ENCODE measurements around the gene EFCAB8.
"Not testable (repeated sequence)": the region's sequence is repeated elsewhere in the genome, so short reads cannot be mapped to it uniquely, and the experiment has no call there.

Gene EFCAB8

DNA sequence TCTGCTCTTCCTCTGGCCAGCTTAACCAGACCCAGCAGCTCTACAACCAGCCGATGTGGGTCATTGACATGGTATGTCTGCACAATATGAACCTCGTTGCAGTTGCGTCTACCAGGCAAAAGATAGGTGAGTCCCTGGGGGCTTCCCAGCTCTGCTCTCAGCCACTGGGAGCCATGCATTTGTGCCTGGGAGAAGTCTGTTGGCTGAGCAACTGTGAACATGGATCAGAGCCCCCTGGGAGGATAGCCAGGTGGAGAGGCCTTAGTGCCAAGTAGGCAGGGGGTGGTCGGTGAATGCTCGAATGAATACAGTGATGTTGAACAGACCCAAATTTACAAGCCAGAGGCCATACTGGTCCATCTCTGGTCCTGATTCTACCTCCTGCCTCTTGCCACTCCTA lies 30.6 kb downstream of the EFCAB8 start:
- no peak for DNase-seq

DNA sequence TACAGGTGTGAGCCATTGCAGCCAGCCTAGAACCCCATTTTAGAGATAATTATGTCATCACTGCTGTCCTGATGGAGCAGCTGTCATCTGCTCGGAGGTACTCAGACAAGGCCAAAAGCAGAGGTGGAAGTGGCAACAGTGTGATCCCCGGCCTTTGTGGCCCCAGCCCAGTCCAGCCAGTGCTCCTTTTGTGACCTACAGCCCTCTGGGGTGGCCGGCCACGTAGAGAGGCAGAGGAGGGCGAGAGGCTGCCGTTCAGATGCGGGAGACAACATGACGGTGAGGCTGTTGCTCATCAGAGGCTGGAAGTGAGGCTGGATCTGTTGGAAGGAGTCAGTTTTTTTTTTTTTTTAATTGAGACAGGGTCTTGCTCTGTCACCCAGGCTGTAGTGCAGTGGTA lies 32.8 kb downstream of the EFCAB8 start:
- no peak for DNase-seq

DNA sequence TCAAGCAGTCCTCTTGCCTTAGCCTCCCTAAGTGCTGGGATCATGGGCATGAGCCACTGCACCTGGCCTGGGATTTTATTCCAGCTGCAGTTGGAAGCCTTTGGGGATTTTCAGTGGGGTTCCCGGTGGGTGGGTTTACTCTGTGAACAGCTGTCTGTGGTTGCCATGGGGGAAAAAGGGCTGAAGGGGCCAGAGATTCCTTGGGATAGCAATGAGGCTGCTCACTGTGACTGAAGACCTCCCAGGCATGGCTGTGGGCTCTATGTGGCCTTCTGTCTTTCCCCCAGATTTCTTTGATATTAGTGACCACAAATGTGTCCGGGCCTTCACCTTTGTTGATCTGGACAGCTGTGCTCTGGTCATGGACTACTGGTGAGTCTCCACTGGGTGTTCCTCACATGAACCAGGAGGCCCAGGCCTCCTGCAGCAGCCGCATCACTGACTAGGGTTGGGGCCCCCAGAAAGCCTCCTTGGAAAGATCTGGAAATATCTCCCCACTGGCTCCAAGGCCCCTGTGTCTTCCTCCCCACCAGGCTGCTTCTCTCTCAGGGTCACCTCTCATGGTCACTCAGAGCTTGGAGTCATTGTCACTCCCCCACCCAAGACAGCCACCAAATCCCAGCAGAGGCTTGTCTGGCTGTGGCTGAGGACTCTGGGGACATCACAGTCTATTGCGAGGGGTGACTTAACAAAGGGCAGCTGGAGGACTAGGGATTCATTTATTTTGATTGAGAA lies 33.4 kb downstream of the EFCAB8 start:
- DNase-seq = no peak

DNA sequence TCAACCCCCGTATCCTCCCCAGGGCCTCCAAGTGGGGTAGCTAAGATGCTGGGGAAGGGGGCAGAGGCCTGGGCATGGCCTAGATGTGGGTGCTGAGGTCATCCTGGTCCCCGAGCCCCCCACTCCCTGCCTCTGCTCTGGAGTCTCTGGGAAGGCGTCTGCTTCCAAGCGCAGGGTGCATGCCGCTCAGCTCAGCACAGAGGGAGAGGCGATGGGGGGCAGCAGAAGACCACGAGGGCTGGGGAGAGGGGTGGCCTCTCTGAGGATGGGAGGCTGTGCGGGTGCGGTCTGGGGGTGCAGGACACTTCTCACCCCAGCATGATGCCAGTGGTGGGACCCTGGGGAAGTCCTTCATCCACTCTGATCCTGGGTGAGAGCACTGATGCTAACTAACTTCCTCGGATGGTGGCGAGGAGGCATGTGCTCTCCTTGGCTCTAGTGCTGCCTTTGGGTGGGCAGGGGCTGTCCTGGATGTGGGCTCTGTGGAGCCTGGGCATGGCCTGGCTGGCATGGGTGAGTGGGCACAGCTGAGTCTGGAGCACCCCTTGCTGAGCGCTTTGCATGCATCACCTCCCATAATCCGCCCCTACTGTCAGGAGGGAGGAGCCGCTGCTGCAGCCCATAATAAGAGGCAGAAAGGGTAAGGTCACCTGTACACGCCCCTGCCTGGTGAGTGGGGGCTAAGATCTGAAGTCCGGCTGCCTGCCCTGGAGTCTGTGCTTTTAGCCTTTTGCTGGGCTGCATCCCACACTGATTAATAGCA lies 34.7 kb downstream of the EFCAB8 start:
- no peak for DNase-seq

DNA sequence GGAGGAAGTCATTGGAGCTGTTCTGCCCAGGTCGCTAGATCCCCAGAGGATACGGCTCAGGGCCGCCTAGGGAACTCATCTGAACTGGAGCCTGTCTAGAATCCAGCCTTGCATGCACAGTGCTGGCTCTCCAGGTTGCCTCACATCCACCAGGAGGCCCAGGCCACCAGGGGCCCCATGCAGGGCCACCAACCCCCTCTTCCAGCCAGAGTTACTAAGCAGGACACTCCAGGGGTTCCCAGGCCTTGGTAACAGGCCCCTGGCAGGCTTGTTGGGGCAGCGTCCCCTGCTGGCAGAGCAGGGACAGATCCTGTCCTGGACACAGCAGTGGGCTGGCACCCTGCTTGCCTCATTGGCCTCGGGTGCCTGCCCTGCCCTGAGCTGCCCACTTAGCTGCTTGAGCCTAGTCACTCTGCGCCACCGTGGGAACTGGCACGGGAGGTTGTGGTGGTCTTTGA lies 35.3 kb downstream of the EFCAB8 start:
- DNase-seq = no peak

DNA sequence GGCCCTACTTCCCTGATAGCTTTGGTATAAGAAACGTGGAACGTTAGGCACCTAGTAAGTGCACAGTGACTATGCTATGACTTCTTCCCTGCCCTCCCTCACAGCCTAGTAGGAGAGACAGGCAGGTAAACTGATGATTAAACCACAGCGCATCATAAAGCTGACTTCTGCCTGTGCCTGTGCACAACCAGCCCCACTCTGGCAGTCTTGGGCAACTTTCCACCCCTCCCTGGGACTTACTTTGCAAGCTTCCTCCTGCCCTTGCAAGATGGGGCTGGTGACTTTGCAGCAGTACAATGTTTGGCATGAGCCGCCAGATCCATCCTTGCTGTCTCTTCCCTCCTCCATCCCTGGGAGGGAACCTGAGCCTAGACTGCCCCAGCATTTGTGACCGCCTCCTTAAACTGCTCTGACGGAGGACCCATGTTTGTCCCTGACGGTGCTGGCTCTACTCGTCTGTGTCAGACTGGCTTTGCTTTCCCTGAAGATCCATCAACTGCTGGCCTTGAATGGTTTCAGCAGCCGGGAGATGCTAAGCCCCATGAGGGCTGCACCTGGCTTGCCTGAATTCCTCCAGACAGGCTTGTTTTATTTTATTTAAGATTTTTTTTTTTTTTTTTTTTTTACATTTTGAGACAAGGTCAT lies 36.1 kb downstream of the EFCAB8 start:
- no peak for DNase-seq

DNA sequence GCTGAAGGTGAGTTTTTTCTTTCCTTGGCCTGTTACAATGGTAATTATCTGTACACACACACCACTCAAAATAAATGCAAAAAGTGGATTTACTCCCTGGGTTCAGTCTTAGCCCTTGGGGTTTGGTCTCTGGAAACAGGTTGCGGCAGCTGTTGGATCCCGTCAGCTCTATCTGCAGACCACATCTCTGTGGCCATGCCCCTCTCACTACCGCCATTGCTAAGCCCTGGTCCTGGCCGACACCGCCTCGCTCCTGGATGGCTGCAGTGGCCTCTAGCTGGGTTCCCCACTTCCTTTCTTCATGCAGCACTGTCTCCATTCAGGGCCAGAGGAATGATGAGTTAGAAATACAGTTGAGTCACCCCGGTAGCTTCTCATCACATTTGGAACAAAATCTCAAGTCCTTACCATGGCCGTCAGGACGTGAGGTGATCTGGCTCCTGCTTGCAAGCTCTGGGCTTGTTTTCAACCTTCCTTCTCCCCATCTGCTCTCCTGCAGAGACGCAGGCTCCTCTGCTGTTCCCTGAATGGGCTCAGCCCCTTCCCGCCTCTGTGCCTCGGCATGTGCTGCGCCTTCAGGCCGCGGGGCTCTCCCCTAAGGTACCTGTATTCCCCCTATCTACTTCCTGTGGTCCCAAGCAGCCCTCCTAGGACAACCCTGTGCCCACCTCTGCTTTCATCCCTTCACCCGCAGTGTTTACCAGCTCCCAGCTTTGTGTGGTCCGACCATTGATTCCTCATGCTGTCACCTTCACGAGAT lies 38.0 kb downstream of the EFCAB8 start:
- no peak for DNase-seq

DNA sequence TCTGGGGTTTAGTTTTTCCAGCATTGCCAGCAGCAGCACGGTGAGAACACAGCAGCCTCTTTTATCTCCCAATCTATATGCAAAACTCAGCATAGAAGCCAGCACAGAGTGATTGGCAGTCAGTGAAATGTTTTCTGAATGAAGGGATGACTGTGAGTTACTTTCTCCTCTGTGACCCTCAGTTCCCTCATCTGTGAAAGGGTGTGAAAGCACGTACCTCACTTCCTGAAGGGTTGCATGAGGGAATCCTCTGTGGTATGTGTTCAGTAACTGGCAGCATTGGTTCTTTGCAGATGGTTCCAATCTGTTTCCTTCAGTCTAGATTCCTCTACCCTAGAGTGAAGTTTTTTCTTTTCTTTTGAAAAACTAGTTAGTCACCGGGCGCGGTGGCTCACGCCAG lies 40.0 kb downstream of the EFCAB8 start:
- no peak for DNase-seq

DNA sequence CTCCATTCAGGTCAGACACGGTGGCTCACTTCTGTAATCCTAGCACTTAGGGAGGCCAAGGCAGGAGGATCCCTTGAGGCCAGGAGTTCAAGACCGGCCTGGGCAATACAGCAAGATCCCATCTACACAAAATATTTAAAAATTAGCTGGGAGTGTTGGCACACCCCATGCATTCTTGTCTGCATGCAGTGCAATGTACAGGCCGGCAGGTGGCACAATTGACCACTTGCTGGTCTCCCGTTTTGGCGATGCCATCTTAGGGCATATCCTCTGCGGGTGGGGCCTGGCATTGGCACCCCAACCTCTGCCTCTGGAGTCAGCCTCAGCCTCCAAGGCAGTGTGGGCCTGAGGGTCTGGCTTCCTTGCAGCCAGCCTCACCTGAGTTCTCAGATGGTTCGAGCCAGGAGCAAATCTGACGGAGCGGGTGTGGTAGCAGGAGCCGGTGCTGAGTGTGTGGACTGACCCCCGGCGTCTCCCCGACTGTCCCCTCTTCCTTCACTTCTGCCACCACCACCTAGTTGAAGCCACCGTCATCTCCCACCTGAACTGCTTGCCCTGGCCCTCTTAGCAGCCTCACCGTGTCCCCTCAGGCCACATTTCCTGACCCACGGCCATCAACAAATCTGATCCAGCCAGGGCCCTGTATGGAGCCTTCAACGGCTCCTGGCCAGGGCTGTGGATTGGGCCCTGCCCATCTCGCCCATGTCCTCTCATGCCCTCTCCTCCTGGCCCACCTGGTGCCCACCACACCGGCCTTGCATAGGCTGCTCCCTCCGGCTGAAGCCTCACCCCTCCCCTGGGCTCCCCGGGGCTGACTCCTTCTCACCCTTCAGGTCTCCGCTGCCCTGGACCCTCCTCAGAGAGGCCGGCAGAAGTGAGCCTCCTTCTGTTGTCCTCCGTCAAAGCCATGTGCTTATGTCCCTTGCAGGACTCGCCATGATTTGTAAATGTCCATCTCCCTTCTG lies 44.0 kb downstream of the EFCAB8 start:
- DNase-seq = no peak

DNA sequence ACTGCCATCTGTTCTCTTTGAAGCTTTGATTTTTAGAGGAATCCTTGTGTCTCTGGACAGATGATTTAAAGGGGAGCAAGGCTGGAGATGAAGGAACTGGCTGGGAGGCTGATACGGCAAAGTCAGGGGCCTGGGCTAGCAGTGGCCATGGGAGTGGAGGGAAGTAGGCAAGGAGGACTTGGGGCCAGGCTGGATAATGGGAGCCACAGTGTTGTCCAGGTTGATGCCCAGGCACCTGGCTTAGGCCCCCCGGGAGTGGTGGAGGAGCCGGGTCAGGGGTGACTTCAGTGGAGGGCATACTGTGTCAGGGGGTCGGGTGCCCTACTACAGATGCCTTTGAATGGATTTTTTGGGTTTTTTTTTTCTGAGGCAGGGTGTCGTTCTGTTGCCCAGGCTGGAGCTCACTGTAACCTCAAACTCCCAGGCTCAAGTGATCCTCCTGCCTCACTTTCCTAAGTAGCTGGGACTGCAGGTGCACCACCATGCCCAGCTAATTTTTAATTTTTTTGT lies 45.0 kb downstream of the EFCAB8 start:
- no peak for DNase-seq

DNA sequence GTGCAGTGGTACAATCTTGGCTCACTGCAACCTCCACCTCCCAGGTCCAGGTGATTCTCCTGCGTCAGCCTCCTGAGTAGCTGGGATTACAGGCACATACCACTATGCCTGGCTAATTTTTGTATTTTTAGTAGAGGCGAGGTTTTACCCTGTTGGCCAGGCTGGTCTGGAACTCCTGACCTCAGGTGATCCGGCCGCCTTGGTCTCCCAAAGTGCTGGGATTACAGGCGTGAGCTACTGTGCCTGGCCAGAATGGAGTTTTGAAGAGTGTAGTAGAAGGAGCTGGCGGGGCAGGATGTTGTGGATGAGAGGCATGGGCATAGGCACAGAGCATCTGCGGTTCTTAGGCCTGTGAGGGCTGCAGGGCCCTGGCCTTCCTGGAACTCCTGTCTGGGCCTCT lies 46.0 kb downstream of the EFCAB8 start:
- not testable (repeated sequence) for DNase-seq

DNA sequence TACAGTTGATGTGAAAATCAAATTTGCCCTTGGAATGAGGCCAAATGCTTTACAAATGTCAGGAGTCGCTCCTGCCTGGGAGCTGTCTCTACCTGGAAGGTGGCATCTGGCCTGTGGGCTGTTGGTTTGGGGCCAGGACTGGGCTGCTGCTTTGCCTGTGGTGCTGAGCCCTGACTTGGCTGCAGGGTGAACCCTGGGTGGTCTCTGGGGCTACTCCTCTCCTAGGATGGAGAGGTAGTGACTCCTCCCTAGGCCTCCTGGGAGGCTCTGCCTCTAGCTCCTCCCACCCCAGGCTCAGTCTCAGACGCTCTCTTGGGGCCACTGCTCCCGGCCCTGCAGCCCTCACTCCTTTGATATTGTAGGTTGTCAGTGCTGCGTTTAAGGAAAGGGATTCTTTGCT lies 47.5 kb downstream of the EFCAB8 start:
- DNase-seq = no peak

DNA sequence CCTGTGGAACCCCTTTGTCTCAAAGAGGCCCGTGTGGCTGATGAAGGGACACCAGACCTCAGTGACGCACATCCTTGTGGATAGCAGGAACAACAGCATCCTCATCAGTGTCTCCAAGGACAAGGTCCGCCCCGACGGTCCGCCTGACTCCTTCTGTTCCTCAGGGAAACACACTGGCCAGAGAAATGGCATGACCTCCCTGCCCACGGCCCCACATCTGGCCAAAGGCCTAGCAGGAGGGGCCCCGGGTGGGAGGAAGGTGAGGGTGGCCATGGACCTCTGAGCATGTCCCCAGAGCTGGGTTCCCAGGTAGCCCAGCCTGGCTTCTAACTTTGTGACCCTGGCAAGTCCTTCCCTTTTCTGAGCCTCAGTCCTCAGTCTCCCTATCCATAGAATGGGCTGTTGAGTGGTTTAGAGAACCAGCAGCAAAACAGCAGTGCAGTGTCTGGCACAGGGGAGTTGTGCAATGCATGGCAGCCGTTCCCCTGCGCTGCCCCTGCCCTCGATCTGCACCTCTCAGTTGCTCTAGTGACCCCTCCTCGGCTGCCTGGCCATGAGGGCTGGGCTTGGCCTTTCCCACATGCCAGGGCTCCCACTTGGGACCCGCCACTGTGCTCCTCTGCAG lies 48.3 kb downstream of the EFCAB8 start:
- DNase-seq = no peak

DNA sequence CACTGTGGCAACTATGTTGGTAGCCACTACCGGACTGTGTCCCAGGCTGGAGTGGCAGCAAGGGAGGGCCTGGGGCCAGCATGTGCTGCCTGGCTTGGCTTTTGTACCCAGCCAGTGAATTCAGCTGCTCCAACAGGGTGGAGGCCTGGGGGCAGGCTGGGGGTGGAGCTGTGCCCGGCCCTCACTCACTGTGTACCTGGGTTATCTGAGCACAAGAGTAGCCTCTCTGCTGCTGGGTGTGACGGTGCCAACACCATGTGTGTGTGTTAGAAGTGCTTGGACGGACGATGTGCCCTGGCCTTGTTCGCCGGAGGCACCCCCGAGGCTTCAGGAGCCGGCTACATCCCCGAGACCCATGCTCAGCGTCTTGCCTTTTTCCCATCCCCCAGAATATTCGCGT lies 49.2 kb downstream of the EFCAB8 start:
- no peak for DNase-seq

DNA sequence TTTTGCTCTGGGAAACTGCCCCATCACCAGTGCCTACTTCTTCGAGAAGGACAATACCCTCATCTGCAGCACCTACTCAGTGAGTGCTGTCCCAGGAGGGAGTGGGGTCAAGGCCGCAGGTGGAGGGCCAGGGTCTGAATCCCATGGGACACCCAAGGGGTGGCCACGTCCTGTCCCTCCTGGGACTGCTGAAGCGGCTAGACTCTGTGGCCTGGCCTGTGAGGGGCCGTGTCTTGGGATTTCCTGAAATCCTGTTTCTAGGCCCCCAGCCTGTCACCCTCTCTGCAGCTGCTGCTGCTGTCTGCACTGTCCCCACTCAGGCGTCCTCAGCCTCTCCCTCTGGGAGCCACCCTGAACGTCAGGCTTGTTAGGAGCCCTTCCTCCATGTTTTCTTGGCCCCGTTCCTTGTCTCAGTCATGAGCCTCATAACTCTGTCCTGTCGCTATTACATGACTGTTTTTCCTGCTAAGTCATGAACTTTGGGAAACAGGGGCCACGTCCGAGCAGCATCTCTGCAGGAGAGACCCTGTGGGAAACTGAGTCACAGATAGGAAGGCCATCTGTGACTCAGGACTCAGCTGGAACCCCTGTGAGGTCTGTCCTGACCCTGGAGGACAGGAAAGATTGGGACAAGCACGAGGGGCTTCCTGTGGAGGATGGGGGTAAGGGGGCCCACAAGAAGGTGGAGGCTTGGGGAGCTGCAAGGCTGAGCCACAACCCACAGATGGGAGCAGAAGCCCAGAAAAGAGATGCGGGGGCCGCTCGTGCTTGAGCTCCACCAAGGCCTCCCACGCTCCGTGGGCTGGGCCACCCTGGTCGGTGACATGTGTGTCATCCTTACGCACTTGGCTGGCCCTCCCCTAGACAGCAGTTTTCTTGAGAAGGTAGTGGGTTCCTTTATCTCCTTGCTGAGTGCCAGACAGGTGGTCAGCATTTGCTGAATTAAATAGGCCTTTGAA lies 49.9 kb downstream of the EFCAB8 start:
- DNase-seq = no peak

DNA sequence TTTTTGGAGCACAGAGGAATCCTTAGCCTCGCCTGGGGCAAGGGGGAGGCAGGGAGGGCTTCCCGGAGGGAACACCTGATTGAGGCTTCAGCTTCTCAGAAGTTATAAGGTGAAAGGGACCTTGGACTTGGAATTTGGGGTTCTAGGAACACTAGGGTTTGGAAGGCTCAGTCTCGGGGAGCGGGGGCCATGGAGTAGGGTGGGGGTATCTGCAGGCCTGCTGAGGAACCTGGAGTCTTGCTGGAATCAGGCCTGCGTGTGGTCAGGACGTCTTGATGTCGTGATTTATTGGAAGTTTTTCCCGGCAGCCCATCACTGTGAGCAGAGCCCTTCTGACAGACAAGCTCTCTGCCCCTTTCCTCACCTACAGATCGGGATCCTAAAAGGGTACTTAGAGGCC lies 50.7 kb downstream of the EFCAB8 start:
- no peak for DNase-seq

DNA sequence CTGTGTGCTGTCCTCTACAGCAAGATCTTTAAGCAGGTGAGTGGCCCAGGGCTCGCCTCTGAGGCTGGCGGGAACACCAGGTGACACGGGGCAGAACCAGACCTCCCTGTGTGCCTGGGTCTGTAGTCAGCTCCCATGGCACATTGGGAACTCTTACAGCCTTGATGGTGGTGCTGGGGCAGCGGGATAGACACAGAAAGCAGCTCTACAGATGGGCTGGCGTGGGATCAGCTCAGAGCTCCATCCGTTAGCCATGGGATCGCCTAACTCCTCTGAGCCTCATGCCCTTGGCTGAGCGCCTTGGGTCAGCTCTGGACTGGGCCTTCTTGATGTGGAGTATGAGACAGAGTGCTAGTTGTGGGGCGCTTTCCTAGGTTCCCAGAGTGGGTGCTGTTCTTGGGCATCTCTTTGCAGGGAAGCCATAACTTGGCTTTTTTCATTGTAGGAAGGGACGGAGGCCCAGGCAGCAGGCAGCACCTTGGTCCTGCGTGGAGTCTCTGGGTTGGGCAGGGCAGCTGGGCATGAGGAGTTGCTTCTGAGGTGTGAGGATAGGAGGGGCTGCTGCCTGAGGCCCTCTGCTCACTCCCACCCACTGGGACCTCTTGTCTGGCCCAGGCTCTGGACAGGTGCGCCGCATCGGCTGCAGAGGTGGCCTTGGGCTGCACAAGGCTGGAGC lies 51.3 kb downstream of the EFCAB8 start:
- no peak for DNase-seq

DNA sequence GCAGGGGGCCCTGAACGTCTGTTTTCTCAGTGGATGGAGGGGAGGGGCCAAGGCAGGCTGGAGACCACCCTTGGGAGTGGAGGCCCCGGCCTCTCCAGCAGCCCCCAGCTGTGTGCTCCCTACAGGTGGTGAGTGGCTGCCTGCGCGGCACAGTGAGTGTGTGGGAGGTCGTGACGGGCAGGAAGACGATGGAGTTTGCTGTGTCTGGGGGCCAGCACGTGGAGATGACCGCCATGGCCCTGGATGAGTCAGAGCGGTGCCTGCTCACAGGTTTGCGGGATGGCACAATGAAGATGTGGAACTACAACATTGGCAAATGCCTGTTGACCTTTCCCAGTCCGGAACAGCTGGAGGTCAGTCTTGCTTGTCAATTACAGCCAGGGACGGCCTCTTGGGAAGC lies 52.6 kb downstream of the EFCAB8 start:
- no peak for DNase-seq

DNA sequence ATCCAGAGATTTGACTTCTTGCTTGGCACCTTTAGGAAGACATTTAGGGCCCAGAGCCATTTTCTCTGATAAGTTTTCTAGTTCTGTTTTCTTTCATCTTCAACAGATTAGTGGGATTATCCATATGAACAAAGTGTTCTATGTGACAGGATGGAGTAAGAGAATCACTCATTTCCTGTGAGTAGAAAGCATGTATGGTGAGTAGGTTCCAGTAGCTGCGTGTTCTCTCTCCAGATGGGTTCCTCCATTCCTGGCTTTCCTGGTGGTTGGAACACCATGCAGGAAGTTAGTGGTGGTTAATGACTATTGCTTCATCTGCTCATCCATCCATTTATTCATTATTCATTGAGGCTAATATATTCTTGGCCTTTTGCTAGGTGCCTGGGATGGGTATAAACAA lies 54.0 kb downstream of the EFCAB8 start:
- DNase-seq = no peak
